Caco-2 (cell line): ENCODE measurements around the gene NSUN4. TPM values are rescaled to one million over a fixed set of nuclear protein-coding genes. Genes with fewer than 3 reads are reported as not detected.

Source experiments
- BruUV-seq: library from RNA; stranded (reverse); fragments of 400-500 nt; replicated peaks from 2 replicates; lab custom pipeline; 2021; lab: Mats Ljungman, UMichigan
- CTCF ChIA-PET: fragments of 300-600 bp; sonication (Branson Sonifier 250); formaldehyde crosslinking; loops from one replicate; lab custom pipeline; 2022; ENCODE audit warnings: antibody characterized with exemption; lab: Charles Lee
- POLR2A ChIA-PET: fragments of 300-600 bp; sonication (Branson Sonifier 250); formaldehyde crosslinking; loops from one replicate; lab custom pipeline; 2022; ENCODE audit warnings: antibody characterized with exemption; lab: Charles Lee
- DNase-seq, 2 experiments: peaks; one replicate each; pipeline versions ENCODE4 v3.0.0 to v3.0.0-alpha.2; 2020 to 2022
- H3K27me3 ChIP-seq: replicated peaks from 2 replicates; pipeline ENCODE4 v1.6.0; 2011; ENCODE audit warnings: low read length; ENCODE audit not compliant: control insufficient read depth, insufficient read depth
- H3K36me3 ChIP-seq: 2 replicates; pipeline ENCODE4 v1.5.1; 2011; ENCODE audit warnings: low read length; ENCODE audit not compliant: control insufficient read depth, insufficient read depth
- H3K4me1 ChIP-seq: fragments of 250-450 bp; sonication (Bioruptor Pico); 2 replicates; pipeline ENCODE4 v1.5.1; 2020; ENCODE audit warnings: mild to moderate bottlenecking
- H3K4me3 ChIP-seq: 2 replicates; pipeline ENCODE4 v1.5.1; 2011; ENCODE audit warnings: low read depth, mild to moderate bottlenecking, control low read depth, low read length
- H3K9me3 ChIP-seq: fragments of 250-450 bp; sonication (Bioruptor Pico); 2 replicates; pipeline ENCODE4 v1.5.1; 2020; ENCODE audit warnings: mild to moderate bottlenecking, moderate library complexity
- H3K27ac Mint-ChIP-seq: one replicate; pipeline ENCODE4 v1.8.0; 2022; ENCODE audit warnings: mixed read lengths; ENCODE audit not compliant: unreplicated experiment
- H3K27me3 Mint-ChIP-seq: one replicate; pipeline ENCODE4 v1.8.0; 2022; ENCODE audit warnings: mixed read lengths; ENCODE audit not compliant: insufficient read depth, unreplicated experiment
- H3K36me3 Mint-ChIP-seq: one replicate; pipeline ENCODE4 v1.8.0; 2022; ENCODE audit warnings: mild to moderate bottlenecking, mixed read lengths; ENCODE audit not compliant: insufficient read depth, unreplicated experiment
- H3K4me1 Mint-ChIP-seq: one replicate; pipeline ENCODE4 v1.8.0; 2022; ENCODE audit warnings: low read depth, mixed read lengths; ENCODE audit not compliant: unreplicated experiment
- H3K4me3 Mint-ChIP-seq: one replicate; pipeline ENCODE4 v1.8.0; 2022; ENCODE audit warnings: mild to moderate bottlenecking, moderate library complexity, mixed read lengths; ENCODE audit not compliant: unreplicated experiment
- H3K9me3 Mint-ChIP-seq: one replicate; pipeline ENCODE4 v1.8.0; 2022; ENCODE audit warnings: mixed read lengths; ENCODE audit not compliant: unreplicated experiment
- intact Hi-C: fragments of 100-400 bp; cut with micrococcal nuclease; formaldehyde crosslinking; loops from one replicate; pipeline ENCODE4 v1.10.0; 2022; ENCODE audit not compliant: unreplicated experiment
- total RNA-seq: library from RNA; stranded (reverse); gene quantifications from 2 replicates; pipeline ENCODE4 v1.2.3, GENCODE V29; 2022
- TF ChIP-seq, protein P1 (sequence below), 2 experiments: fragments of 200-600 bp in 1 of 2; IDR thresholded peaks; 1 replicate in 1 of 2; 2 replicates in 1 of 2; pipeline versions ENCODE4 v1.5.1 to v1.8.0; 2011 to 2022; ENCODE audit warnings: antibody characterized with exemption in 1 of 2, control low read depth in 1 of 2, inconsistent platforms in 1 of 2, low read depth in 1 of 2, low read length in 1 of 2, mild to moderate bottlenecking in 1 of 2, moderate library complexity in 1 of 2; ENCODE audit not compliant: insufficient read depth in 1 of 2, severe bottlenecking in 1 of 2, unreplicated experiment in 1 of 2

Gene NSUN4
- total RNA-seq, 1 experiment from 2014 or later, result 21.8 TPM

DNA sequence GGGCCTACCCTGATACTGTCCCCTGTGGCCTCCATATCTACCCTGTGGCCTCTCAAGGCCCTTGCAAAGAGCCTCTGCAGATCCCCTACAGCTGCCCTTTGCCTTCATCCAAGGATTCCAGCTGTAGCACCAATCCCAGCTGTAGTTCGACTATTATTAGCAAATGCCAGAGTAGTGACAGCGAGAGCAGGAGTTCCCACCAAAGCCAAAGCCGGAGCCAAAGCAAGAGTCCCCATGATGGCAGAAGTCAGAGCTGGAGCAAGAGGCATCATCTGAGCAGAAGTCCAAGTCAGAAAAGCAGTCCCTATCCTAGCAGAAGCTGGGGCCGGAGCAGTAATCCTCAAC lies 2.7 kb downstream of the NSUN4 start:
- intact Hi-C loops, result loop anchor here (10.0 kb wide), 1 partner anchor 59 kb away; no protein-coding TSS in a partner anchor

DNA sequence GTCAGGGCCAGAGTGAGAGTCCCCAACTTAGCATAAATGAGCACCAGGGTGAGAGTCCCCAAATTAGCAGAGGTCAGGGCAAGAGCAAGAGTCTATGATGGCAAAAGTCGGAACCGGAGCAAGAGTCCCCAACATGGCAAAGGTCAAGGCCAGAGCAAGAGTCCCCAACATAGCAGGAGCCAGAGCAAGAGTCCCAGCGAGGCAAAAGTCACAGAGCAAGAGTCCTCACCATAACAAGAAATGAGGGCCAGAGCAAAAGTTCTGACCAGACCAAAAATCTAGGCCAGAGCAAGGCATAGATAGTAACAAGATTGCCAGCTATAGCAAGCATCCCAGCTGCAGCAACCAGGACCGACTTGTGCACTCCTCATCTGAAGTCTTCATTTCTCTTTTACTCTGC lies 3.1 kb downstream of the NSUN4 start:
- no peaks in the 10 kb centered on the region for H3K27me3 Mint-ChIP-seq
- CTCF ChIA-PET, result interaction anchor here (1.0 kb wide), 1 partner anchor 10 kb away, joined by 3 read pairs; no protein-coding TSS in a partner anchor
- DNase-seq, result no peak
- H3K36me3 Mint-ChIP-seq, result peaks cover 39% of the 10 kb centered on the region
- POLR2A ChIA-PET, result interaction anchor here (0.5 to 0.6 kb wide), 2 partner anchors 97 to 408 kb away, joined by 3 to 7 read pairs; no protein-coding TSS in a partner anchor
- no peaks in the 10 kb centered on the region for H3K9me3 ChIP-seq
- H3K4me1 ChIP-seq, result no peaks in the 10 kb centered on the region
- H3K4me3 ChIP-seq, result no peak overlapping the region
- H3K27me3 ChIP-seq, result no peaks in the 10 kb centered on the region
- peaks cover 23% of the 10 kb centered on the region for H3K4me1 Mint-ChIP-seq
- no peaks in the 10 kb centered on the region for H3K36me3 ChIP-seq
- H3K9me3 Mint-ChIP-seq, result no peaks in the 10 kb centered on the region
- intact Hi-C loops, result loop anchor here (10.0 kb wide), 1 partner anchor 59 kb away; no protein-coding TSS in a partner anchor
- no TSS peak for BruUV-seq
- TF ChIP-seq, protein P1, sequence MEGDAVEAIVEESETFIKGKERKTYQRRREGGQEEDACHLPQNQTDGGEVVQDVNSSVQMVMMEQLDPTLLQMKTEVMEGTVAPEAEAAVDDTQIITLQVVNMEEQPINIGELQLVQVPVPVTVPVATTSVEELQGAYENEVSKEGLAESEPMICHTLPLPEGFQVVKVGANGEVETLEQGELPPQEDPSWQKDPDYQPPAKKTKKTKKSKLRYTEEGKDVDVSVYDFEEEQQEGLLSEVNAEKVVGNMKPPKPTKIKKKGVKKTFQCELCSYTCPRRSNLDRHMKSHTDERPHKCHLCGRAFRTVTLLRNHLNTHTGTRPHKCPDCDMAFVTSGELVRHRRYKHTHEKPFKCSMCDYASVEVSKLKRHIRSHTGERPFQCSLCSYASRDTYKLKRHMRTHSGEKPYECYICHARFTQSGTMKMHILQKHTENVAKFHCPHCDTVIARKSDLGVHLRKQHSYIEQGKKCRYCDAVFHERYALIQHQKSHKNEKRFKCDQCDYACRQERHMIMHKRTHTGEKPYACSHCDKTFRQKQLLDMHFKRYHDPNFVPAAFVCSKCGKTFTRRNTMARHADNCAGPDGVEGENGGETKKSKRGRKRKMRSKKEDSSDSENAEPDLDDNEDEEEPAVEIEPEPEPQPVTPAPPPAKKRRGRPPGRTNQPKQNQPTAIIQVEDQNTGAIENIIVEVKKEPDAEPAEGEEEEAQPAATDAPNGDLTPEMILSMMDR (IDR thresholded peaks at IDR 0.05; ENCODE audit: insufficient read depth in 1 of 2, low read depth in 1 of 2, low read length in 1 of 2, severe bottlenecking in 1 of 2, unreplicated experiment in 1 of 2), result no peak
- H3K4me3 Mint-ChIP-seq, result no peak overlapping the region
- H3K27ac Mint-ChIP-seq, result no peak overlapping the region

More for the DNA sequence above, 2.7 kb downstream of the NSUN4 start:
- no TSS peak for BruUV-seq
- Mint-ChIP-seq H3K4me1 (peaks cover 25% of the 10 kb centered on the region), H3K9me3 (no peaks in the 10 kb centered on the region), H3K4me3 (no peak overlapping the region), H3K27me3 (no peaks in the 10 kb centered on the region), H3K27ac (no peak overlapping the region), H3K36me3 (peaks cover 39% of the 10 kb centered on the region)
- Histone ChIP-seq H3K9me3 (no peaks in the 10 kb centered on the region), H3K27me3 (no peaks in the 10 kb centered on the region), H3K4me3 (no peak overlapping the region), H3K4me1 (no peaks in the 10 kb centered on the region), H3K36me3 (no peaks in the 10 kb centered on the region)
- CTCF ChIA-PET, result interaction anchor here (1.0 kb wide), 1 partner anchor 10 kb away, joined by 3 read pairs; no protein-coding TSS in a partner anchor
- no peak for DNase-seq
- POLR2A ChIA-PET, result interaction anchor here (0.6 kb wide), 1 partner anchor 409 kb away, joined by 3 read pairs; no protein-coding TSS in a partner anchor
- TF ChIP-seq, protein P1 (IDR thresholded peaks at IDR 0.05; ENCODE audit: insufficient read depth in 1 of 2, low read depth in 1 of 2, low read length in 1 of 2, severe bottlenecking in 1 of 2, unreplicated experiment in 1 of 2), result no peak

DNA sequence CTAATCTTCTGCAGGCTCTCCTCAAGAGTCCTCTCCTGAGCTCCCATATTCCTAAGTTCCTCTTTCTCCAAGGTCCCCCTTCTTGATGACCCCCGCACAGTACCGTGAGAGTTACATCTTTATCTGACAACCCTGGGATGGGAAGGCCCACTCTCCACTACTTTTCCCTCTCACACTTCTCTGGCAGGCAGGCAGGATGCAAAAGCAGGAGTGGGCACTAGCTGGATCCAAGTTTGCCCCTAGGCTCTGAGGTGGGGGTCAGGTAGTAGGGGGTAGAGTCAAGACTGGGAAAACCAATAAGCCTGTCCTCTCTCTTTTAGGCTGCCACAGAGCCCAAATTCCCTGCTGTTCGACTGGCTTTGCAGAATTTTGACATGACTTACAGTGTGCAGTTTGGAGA lies 3.9 kb downstream of the NSUN4 start:
- POLR2A ChIA-PET, result interaction anchor here (0.5 kb wide), 1 partner anchor 97 kb away, joined by 7 read pairs; no protein-coding TSS in a partner anchor
- Mint-ChIP-seq H3K36me3 (peaks cover 42% of the 10 kb centered on the region), H3K27ac (no peak overlapping the region)

More for the DNA sequence above, 3.9 kb downstream of the NSUN4 start:
- Histone ChIP-seq H3K4me3 (no peak overlapping the region), H3K36me3 (no peaks in the 10 kb centered on the region), H3K27me3 (no peaks in the 10 kb centered on the region), H3K4me1 (no peaks in the 10 kb centered on the region), H3K9me3 (no peaks in the 10 kb centered on the region)
- Mint-ChIP-seq H3K4me1 (peaks cover 20% of the 10 kb centered on the region), H3K9me3 (no peaks in the 10 kb centered on the region), H3K4me3 (no peak overlapping the region), H3K27me3 (no peaks in the 10 kb centered on the region)
- TF ChIP-seq, protein P1 (IDR thresholded peaks at IDR 0.05; ENCODE audit: insufficient read depth in 1 of 2, low read depth in 1 of 2, low read length in 1 of 2, severe bottlenecking in 1 of 2, unreplicated experiment in 1 of 2), result no peak
- no peak for DNase-seq
- CTCF ChIA-PET, result interaction anchor here (1.0 kb wide), 1 partner anchor 11 kb away, joined by 3 read pairs; no protein-coding TSS in a partner anchor
- intact Hi-C loops, result loop anchor here (10.0 kb wide), 1 partner anchor 60 kb away; no protein-coding TSS in a partner anchor
- no TSS peak for BruUV-seq
